Stimulated activated CD8-positive, alpha-beta memory T cell treated with anti-CD3 and anti-CD28 coated beads, Interleukin-7, amount 100 ng/mL, for 48 hours (primary cell): ENCODE results near the gene SLBP.

Source experiments
- DNase-seq, 2 donors: peaks; one replicate each; pipeline ENCODE4 v3.0.0-alpha.2; 2020; ENCODE audit warnings: low read depth in 1 of 2; ENCODE audit errors: extremely low read depth in 1 of 2

The SLBP gene

DNA sequence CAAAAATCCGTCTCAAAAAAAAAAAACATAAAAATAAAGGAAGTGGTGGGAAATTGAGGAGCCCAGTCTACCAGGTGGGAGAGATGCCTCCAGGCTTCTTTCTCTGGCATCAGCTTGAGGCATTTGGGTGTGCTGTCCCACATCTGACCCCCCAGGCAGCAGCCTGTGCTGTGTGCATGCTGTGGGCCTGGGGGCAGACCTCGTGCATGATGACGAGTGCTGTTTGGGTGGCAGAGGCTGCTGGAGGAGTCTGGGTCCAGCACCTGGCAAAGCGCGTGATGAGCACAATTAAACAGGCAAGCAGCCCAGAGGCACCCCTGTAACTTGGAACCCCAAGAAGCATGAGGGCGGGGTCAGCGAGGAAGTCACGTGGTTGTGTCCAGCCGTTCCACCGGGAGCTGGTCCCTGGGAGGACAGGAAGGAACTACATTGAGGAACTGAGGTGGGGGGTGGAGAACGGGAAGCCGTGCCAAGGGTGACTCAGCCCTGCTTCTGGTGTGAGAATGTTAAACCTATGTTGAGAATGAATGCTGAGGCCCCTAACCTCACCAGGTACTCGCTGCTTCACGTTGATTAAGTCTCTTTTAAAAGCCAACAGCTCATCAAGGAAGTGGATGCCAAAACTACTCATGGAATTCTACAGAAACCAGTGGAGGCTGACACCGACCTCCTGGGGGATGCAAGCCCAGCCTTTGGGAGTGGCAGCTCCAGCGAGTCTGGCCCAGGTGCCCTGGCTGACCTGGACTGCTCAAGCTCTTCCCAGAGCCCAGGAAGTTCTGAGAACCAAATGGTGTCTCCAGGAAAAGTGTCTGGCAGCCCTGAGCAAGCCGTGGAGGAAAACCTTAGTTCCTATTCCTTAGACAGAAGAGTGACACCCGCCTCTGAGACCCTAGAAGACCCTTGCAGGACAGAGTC is 15.3 kb upstream of the SLBP start:
- DNase-seq, result no peak

DNA sequence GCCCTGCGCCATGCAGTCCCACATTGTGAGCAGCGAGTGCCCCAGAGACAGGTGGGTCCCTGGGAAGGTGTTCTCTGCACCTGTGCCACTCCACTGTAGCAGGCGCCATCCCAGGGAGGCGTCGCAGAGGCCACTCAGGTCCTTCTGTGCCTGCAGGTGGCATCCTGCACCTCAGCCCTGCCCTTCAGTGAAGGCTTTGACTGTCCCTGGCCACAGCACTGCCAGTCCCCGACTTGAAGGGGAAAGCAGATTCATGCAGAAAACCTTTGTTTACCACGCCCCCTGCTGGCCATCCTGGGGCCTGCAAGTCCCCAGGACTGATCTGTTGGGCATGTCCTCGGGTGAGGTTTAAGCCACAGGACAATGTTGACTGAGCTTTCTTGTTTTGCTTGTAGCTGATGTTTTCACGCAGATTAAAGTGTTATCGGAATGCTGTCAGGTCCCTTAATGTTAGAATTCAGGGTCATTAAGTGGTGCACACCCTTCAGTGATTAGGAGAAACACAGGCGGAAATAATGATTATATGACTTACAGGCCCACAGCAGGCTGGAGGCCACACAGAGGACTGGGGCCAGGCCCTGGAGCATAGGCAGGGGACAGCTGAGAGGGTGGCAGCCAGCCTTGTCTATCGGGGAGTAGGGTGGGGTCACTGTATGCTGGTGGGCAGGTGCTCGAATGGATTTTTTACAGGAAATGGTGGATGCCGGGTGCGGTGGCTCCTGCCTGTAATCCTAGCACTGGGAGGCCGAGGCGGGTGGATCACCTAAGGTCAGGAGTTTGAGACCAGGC is 14.2 kb upstream of the SLBP start:
- DNase-seq, result peak; percentile 65 to 69

DNA sequence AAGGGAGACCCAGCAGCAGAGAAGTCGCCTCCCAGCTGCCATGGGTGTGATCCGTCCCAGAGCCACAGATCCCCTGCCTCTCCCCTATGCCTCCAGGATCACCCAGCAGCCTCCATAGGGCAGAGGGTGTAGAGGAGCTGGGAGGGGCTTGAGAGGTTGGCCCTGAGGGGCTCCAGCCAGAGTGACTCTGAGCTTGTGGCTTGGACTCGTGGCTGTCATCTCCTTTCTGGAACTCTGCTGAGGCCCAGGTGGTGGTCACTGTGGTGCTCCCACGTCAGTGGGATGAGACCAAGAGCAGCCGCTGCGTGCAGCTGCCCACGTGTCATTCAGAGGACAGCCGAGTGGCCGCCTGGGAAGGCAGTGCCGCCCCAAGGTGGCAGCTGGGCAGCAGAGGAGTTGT is 13.4 kb upstream of the SLBP start:
- DNase-seq, result no peak

DNA sequence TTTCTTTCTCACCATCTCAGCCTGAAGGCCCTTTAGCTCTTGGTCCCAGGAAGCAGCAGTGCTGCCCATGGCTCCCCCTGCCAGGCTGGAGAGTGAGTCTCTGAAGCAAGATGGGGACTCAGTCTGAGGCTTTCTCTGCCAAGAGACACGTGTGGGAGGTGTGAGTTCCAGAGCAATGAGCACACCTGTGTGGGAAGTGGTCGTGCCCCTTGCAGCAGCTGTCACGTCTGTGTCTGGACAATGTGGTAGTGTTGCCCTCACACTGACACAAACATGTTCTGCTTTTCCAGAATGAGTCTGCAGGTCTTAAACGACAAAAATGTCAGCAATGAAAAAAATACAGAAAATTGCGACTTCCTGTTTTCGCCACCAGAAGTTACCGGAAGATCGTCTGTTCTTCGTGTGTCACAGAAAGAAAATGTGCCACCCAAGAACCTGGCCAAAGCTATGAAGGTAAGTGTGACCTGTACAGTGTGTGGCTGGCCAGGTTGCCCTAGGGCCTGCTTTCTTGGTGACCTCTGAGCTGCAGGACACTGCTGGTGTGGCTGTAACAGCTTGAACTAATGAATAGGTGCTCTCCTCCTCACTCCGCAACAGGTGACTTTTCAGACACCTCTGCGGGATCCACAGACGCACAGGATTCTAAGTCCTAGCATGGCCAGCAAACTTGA is 11.1 kb upstream of the SLBP start:
- peak in 1 of 2 donors; percentile 65 for DNase-seq

DNA sequence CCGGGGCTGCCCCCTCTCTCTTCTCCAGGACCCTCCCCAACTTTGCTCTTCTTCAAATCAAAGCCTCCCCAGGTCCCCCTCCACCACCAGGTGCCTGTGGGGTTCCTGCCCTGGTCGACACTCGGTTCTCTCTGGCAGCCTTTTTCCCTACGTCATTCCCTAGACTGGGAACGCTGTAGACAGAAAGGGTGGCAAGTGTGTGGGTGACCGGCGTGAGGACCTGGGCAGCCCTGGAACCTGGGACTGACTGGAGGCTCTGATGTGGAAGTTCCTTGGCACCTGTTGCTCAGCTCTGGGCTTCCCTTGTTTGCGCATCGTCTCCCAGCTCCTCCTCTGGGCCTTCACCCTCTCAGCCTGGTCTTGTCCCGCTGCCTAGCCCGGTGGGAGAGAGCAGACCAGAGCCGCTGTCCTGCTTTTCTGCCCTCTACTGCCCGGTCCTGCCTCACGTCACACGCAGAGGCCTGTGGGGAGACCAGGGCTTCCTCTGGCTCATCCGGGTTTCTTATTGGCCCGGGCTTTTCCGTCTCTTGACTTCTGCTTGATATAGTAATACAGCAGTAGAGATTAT is 10.5 kb upstream of the SLBP start:
- no peak for DNase-seq

DNA sequence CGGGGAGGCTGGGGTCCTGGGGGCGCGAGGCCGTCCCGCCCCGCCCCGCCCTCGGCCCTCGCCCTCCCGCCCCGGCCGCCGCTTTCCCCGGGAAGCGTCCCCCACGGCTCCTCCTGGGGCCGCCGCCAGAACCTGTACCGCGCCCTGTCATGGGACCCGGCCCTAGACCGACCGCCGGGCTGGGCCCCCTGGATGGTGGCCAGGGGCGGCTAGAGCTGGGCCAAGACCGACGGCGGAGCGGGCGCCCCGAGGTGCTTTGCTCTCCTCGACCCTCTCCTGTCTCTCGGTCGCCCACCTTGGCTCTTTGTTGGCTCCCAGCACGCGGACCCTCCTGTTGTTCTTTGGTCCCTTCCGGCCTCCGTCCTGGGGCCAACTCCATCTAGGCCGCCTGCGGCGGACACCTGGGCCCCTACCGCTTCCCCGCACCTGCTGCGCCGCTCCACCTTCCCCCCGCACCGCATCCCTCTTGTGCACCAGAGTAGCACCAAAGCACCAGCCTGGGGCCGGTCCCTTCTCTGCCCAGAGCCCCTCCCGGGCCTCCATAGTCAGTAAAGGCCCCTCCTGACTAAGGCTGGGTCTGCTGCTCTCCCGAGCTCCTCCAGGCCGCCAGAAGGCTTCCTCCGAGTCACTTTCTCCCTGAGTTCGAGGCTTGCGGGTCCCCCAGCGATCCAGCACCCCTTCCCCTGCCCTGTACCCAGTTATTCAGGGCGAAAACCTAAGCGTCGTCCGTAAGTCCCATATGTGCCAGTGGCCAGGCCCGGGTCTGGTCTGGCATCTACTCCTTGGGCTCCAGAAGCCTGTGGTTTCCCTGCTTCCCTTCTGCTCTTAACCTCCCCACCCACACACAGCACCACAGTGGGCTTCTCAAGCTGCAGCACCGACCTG is 9.8 kb upstream of the SLBP start:
- peak in 1 of 2 donors; percentile 41 for DNase-seq

DNA sequence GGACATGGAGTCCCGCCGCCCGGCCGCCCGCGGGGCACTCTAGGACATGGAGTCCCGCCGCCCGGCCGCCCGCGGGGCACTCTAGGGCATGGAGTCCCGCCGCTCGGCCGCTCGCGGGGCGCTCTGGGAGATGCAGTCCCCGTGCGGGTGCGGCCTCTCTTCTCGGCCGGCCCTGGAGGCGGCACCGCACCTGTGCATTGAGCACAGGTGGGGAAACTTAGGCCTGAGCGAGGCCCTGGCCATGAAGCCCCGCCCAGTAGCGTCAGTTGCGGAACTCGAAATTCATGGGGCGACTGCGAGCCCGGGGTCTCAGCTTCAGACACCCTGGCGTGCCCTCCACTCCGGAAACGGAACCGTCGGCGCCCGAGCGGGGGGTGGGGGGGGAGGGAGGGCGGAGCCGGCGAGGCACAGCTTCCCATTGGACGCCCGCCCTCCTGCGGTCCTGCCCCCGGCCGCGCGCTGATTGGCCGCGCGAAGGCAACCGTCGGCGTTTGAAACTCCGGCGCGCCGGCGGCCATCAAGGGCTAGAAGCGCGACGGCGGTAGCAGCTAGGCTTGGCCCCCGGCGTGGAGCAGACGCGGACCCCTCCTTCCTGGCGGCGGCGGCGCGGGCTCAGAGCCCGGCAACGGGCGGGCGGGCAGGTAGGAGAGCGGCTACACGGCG is 9.0 kb upstream of the SLBP start, which contains the start of the genes TACC3 and TMEM129:
Gene TACC3, plus strand, starts transcription at position 519 of the 663 bp plus-strand sequence. CDS start 1,901 bp downstream, outside the sequence.
Gene TMEM129, minus strand, starts transcription at position 321 of the 663 bp plus-strand sequence. CDS start 486 bp downstream, outside the sequence.
- peak; percentile 86 to 93 for DNase-seq

DNA sequence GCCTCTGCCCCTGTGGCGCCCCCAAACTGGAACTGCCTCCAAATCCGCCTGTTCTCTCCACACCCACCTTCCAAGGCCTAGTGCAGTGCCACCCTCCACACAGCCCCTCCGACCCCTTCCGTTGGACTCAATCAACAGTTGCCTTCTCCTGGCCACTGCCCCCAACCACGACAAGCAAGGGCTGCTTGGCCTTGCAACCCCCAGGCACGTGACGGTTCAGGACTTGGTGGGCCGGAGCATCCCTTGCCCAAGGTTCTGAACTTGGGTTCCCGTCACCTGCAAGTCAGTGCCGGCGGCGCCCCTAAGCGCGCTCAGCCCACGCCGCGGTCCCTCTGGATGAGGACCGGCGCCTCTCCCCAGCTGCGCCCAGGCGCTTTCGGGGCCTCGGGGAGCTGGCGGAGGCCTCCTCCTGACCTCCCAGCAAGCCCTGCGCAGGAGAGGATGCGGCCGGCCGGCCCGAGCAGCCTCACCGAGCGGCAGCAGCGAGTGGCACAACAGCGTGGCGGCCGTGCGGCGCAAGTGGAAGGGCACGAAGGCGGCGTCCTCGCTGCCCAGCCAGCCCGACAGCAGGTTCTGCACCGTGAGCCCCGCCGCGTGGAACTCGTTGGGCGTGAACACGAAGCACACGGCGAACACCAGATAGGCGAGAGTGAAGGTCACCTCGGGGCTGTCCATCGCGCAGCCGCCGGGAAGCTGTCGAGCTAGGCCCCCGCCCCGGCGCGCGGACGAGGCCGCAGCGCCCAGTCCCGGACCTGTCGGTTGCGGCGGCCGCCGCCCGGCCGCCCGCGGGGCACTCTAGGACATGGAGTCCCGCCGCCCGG is 8.3 kb upstream of the SLBP start:
- no peak for DNase-seq

DNA sequence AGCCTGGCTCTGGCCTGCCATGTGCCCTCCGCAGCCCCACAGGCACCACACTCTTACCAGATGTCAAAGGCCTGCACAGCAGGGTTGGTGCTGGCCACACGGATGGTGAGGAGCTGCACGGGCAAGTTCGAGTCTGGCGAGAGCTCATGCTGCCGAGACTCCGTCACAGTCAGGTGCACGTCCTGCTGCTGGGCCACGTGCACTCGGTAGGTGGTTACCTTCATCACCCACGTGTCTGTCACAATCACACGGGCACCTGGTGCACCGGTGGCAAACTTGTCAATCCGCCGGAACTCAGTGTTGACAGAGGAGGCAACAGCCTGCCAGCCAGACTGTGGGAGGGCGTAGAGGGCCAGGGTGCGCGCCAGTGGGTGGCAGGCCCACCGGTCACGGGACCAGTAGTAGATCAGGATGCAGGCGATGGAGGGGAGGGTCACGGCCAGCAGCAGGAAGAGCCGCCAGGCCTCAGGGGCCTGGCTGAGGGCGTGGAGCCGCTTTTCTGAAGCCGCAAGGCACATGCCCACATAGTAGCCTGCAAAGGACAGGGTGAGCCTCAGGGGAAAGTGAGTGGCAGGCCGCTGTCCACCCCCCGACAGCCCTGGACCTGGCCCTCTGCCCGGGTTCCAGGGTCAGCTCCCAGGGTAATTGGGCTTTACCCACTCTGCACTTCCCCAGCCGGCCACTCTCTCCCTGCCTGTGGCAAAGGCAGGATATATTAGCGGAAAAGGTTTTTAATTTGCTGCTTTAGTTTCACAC is 6.2 kb upstream of the SLBP start:
- DNase-seq, result no peak

DNA sequence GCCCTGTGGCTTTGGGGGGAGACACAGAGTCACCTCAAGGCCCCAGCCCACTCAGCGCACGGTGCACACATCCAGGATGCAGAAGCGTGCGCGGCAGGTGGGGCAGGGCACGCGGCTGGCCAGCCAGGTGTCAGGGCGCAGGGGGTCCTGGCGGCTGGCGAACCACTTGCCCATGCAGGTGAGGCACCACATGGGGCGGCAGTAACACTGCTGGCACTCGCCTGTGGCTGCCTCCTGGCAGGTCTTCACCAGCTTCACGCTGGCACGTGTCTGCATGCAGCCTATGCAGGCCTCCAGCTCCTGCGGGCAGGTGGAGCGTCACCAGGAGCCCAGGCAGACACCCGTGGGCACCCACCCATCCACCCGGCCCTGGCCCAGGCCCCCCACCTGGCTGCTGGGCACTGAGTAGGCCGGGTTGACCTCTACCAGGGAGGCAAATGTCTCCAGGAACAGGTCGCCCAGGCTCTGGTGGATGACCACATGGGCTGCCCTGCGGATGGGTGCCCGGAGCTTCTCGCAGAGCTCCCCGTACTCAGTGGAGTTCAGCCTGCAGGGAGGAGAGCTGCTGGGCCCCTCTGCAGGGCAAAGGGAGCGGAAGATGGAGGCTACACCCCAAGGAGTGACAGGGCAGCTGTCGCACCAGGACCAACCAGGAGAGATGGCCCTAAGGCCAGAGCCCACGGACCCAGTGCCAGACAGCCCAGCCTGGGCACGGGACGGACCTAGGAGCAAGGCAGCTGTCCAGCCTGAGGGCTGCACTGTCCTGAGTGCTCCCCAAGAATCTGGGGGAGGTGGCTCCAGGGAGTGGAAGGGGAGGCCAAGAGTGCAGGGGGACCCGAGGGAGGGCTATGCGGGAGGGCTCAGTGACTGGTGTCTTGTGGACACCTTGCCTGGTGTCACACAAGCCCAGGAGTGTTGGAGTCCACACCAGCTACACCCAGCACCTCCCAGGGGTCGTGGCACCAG is 5.3 kb upstream of the SLBP start:
- no peak for DNase-seq

DNA sequence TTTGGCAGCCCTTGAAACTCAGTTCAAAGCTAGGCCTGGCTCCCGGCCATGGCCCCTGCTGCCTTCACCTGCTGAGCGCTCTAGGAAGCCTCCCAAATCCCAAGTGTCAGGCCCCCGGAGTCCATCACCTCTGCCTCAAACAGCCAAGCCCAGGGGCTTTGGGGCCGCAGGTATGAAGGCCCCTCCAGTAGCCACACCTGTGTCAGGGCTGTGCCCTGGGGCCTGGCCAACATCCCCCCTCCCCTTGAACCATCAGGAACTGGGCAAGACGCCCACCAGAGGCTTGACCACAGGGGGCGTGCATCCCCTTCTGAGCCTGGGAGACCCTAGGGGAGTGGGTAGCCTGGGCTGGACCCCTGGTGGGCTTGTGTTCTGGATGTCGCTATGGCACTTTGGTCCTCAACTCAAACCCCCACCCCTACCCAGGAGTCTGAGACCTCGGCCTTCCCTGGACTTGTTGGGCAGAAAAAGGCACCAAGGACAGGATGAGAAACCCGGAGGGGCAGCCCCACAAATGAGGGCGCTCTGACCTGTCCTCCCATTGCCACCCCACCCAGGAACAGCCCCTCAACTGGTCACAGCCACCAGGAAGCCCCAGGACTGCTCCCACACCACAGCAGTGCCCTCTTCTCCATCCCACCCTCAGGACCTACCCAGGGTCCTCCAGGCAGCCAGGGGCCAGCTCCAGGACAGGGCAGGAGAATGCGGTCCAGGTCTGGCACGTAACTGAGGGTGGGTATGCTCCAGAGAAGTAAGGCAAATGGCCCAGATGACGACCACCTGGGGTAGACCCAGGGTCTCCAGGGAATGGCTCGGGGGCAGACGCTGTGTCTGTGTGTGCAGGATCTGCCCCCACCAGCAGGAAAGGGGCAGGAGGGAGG is 4.2 kb upstream of the SLBP start:
- DNase-seq, result no peak

DNA sequence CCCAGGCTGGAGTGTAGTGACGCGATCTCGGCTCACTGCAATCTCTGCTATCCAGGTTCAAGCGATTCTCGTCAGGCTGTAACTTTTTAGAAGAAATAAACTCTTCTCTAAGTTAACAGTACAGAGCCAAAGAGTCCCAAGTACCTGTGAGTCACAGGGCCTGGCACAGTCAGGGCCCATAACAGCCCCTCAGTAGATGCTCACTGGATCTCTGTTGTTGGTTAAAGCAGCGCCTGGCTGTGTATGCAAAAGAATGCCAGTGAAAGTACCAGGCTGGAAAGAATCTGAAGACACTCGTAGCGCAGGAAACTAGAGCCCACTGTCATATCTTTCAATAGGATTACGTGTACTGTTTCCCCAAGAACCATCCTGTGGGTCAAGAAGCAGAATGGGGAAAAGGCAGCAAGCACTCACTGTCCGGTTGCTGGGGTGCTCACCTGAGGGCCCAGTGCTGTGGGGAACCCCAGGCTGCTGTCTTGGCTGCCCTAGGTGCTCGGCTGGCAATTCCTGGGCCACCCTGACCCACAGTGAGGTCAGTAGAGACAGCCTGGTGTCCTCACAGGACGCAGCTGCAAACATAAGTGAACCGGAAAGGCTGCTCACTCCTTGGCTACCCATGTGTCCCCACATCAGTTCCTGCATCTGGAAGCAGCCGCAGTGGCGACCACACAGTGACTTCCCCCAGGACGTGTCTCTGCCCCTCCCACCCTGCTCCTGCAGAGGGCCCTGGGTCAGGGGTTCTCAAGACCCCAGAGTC is 3.1 kb upstream of the SLBP start:
- DNase-seq, result no peak

DNA sequence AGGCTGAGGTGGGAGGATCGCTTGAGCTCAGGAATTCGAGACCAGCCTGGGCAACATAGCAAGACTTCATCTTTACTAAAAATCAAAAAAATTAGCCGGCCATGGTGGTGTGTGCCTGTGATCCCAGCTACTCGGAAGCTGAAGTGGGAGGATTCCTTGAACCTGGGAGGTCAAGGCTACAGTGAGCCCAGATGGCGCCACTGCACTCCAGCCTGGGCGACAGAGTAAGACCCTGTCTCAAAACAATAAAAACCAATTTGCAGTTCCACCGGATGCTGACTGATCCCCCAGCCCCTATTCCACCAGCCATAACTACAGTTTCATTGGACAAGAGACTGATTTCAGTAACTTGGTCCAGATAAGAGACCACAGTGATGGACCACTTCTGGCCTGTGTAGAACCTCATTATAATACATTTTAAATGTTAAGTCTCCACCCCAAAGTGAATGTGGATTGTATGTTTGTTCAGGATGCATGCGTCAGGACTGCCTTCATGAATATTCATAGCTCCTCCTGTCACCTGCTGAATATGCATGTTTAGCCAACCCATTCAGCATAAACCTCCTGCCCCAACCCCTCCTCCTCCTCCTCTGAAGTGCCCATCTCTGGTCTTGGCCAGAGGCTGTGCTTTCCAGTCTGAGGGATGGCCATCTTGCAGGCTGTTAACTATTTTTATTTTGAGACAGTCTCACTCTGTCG is 2.3 kb upstream of the SLBP start:
- DNase-seq, result no peak
